ENCODE measurements around the gene LONRF2.
"Not testable (repeated sequence)": the region's sequence is repeated elsewhere in the genome, so short reads cannot be mapped to it uniquely, and the experiment has no call there.

LONRF2 gene

DNA sequence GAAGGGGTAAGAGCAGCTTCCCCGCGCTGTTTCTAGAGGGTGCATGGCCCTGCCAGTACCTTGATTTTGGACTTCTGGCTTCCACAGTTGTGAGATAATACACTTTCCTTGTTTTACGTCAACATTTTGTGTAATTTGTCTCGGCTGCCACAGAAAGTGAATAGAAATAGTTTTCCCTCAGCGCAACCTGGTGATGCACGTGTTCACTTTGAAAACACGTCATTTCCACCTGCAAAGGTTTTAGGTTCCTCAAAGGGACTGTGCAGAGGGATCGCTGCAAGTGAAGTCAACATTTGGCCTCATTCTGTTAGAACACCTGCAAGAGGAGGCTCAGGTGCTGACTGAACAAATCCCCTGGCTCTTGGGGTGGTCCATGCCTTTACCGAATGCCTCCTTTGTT, 71.7 kb downstream of the LONRF2 start:
- H3K27ac ChIP-seq (ENCODE audit: low read length): no peak overlapping the region
- no peaks in the 10 kb centered on the region for H3K36me3 ChIP-seq (ENCODE audit: control insufficient read depth in 1 of 2, insufficient read depth in 2 of 2, low read length in 2 of 2)
- no peaks in the 10 kb centered on the region for H3K27me3 ChIP-seq (ENCODE audit: low read depth, low read length)
- H3K9me3 ChIP-seq (ENCODE audit: control insufficient read depth in 1 of 2, low read length in 2 of 2): no peaks in the 10 kb centered on the region
- H3K4me3 ChIP-seq (ENCODE audit: low read depth in 1 of 2, low read length in 2 of 2): no peak overlapping the region
- H3K4me1 ChIP-seq (ENCODE audit: control insufficient read depth in 1 of 2, insufficient read depth in 2 of 2, low read length in 2 of 2): no peaks in the 10 kb centered on the region

DNA sequence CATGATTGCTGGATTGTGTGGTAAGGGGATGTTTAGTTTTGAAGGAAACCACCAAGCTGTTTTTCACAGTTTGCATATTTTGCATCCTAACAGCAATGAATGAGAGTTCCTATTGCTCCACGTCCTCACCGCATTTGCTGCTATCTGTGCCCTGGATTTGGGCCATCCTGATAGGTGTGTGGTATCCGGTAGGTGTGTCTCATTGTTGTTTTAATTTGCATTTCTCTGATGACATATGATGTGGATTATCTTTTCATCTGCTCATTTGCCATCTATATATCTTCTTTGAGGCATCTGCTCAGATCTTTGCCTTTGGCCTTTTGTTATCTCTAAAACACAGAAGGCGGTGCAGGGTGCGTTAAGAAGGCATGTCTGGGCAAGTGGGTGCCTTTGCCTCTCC, 73.3 kb downstream of the LONRF2 start:
- no peaks in the 10 kb centered on the region for H3K36me3 ChIP-seq (ENCODE audit: control insufficient read depth in 1 of 2, insufficient read depth in 2 of 2, low read length in 2 of 2)
- no peak overlapping the region for H3K4me3 ChIP-seq (ENCODE audit: low read depth in 1 of 2, low read length in 2 of 2)
- no peaks in the 10 kb centered on the region for H3K27me3 ChIP-seq (ENCODE audit: low read depth, low read length)
- H3K27ac ChIP-seq (ENCODE audit: low read length): no peak overlapping the region
- H3K4me1 ChIP-seq (ENCODE audit: control insufficient read depth in 1 of 2, insufficient read depth in 2 of 2, low read length in 2 of 2): no peaks in the 10 kb centered on the region
- no peaks in the 10 kb centered on the region for H3K9me3 ChIP-seq (ENCODE audit: control insufficient read depth in 1 of 2, low read length in 2 of 2)

- not testable (repeated sequence) for H3K4me1 ChIP-seq (ENCODE audit: control insufficient read depth in 1 of 2, insufficient read depth in 2 of 2, low read length in 2 of 2); H3K4me3 ChIP-seq (ENCODE audit: low read depth in 1 of 2, low read length in 2 of 2); H3K9me3 ChIP-seq (ENCODE audit: control insufficient read depth in 1 of 2, low read length in 2 of 2); H3K27ac ChIP-seq (ENCODE audit: low read length); H3K36me3 ChIP-seq (ENCODE audit: control insufficient read depth in 1 of 2, insufficient read depth in 2 of 2, low read length in 2 of 2); H3K27me3 ChIP-seq (ENCODE audit: low read depth, low read length)
Observed at GRCh38 chr2:100248556-100248955, 73.7 kb downstream of the LONRF2 start.

GRCh38 chr2:100248044-100248330, 74.3 kb downstream of the LONRF2 start:
- no peaks in the 10 kb centered on the region for H3K27me3 ChIP-seq (ENCODE audit: low read depth, low read length)
- no peaks in the 10 kb centered on the region for H3K9me3 ChIP-seq (ENCODE audit: control insufficient read depth in 1 of 2, low read length in 2 of 2)
- no peak overlapping the region for H3K4me3 ChIP-seq (ENCODE audit: low read depth in 1 of 2, low read length in 2 of 2)
- H3K36me3 ChIP-seq (ENCODE audit: control insufficient read depth in 1 of 2, insufficient read depth in 2 of 2, low read length in 2 of 2): no peaks in the 10 kb centered on the region
- H3K27ac ChIP-seq (ENCODE audit: low read length): no peak overlapping the region
- H3K4me1 ChIP-seq (ENCODE audit: control insufficient read depth in 1 of 2, insufficient read depth in 2 of 2, low read length in 2 of 2): no peaks in the 10 kb centered on the region

GRCh38 chr2:100247256-100248043, 74.9 kb downstream of the LONRF2 start:
- no peaks in the 10 kb centered on the region for H3K36me3 ChIP-seq (ENCODE audit: control insufficient read depth in 1 of 2, insufficient read depth in 2 of 2, low read length in 2 of 2)
- H3K4me3 ChIP-seq (ENCODE audit: low read depth in 1 of 2, low read length in 2 of 2): no peak overlapping the region
- H3K27me3 ChIP-seq (ENCODE audit: low read depth, low read length): no peaks in the 10 kb centered on the region
- H3K9me3 ChIP-seq (ENCODE audit: control insufficient read depth in 1 of 2, low read length in 2 of 2): no peaks in the 10 kb centered on the region
- no peaks in the 10 kb centered on the region for H3K4me1 ChIP-seq (ENCODE audit: control insufficient read depth in 1 of 2, insufficient read depth in 2 of 2, low read length in 2 of 2)
- H3K27ac ChIP-seq (ENCODE audit: low read length): no peak overlapping the region

DNA sequence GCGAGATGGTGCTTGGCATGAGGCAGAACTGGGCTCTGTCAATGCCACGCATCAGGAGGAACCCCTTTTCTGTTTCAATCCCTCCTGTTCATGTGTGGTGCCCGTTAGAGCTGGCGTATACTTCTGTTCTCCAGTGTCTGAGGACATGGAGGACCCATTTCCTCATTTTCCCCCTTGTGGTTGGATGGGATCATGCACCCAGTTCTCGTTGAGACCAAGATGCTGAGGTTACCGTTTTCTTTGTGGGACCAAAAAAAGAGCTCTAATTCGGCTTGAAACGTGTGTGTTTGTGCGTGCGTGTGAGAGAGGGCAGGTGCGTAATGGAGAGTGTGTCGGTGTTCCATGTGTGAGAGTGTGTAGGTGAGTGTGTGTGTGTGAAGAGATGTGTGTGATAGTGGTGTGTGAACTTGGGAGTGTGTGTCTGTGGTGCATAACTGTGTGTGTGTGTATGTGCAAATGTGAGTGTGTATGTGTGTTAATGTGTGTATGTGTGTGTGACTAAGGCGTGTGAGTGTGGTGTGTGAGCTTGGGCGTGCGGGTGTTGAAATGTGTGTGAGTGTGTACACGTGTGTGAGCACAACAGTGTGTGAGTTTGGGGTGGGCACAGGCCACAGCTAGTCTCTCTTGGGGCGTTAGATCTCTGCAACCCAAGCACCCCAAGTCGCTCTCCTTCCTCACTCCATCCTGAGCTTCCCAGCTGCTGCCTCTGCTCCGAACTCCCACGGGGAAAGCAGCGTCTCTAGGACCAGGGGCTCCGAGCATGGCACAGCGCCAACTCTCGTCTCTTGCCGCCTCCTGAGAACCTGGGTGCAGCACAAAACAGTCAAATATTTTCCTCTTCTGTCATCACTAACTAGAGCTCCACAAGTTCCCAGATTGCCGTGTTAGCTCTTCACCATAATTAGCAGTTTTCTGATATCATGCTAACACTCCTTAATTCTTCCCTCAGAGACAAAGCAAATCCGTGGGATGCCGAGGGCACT, 75.8 kb downstream of the LONRF2 start:
- Histone ChIP-seq H3K4me1 (ENCODE audit: control insufficient read depth in 1 of 2, insufficient read depth in 2 of 2, low read length in 2 of 2) (no peaks in the 10 kb centered on the region), H3K36me3 (ENCODE audit: control insufficient read depth in 1 of 2, insufficient read depth in 2 of 2, low read length in 2 of 2) (no peaks in the 10 kb centered on the region), H3K27me3 (ENCODE audit: low read depth, low read length) (no peaks in the 10 kb centered on the region), H3K27ac (ENCODE audit: low read length) (no peak overlapping the region), H3K9me3 (ENCODE audit: control insufficient read depth in 1 of 2, low read length in 2 of 2) (no peaks in the 10 kb centered on the region), H3K4me3 (ENCODE audit: low read depth in 1 of 2, low read length in 2 of 2) (no peak overlapping the region)

GRCh38 chr2:100245681-100246080, 76.6 kb downstream of the LONRF2 start:
- Histone ChIP-seq H3K9me3 (ENCODE audit: control insufficient read depth in 1 of 2, low read length in 2 of 2) (no peaks in the 10 kb centered on the region), H3K4me1 (ENCODE audit: control insufficient read depth in 1 of 2, insufficient read depth in 2 of 2, low read length in 2 of 2) (no peaks in the 10 kb centered on the region), H3K27ac (ENCODE audit: low read length) (no peak overlapping the region), H3K27me3 (ENCODE audit: low read depth, low read length) (no peaks in the 10 kb centered on the region), H3K36me3 (ENCODE audit: control insufficient read depth in 1 of 2, insufficient read depth in 2 of 2, low read length in 2 of 2) (no peaks in the 10 kb centered on the region), H3K4me3 (ENCODE audit: low read depth in 1 of 2, low read length in 2 of 2) (no peak overlapping the region)

- no peak overlapping the region for H3K4me3 ChIP-seq (ENCODE audit: low read depth in 1 of 2, low read length in 2 of 2)
- no peaks in the 10 kb centered on the region for H3K9me3 ChIP-seq (ENCODE audit: control insufficient read depth in 1 of 2, low read length in 2 of 2)
- no peaks in the 10 kb centered on the region for H3K27me3 ChIP-seq (ENCODE audit: low read depth, low read length)
- no peaks in the 10 kb centered on the region for H3K4me1 ChIP-seq (ENCODE audit: control insufficient read depth in 1 of 2, insufficient read depth in 2 of 2, low read length in 2 of 2)
- no peaks in the 10 kb centered on the region for H3K36me3 ChIP-seq (ENCODE audit: control insufficient read depth in 1 of 2, insufficient read depth in 2 of 2, low read length in 2 of 2)
- H3K27ac ChIP-seq (ENCODE audit: low read length): no peak overlapping the region
Observed at GRCh38 chr2:100244881-100245605, 77.3 kb downstream of the LONRF2 start.

DNA sequence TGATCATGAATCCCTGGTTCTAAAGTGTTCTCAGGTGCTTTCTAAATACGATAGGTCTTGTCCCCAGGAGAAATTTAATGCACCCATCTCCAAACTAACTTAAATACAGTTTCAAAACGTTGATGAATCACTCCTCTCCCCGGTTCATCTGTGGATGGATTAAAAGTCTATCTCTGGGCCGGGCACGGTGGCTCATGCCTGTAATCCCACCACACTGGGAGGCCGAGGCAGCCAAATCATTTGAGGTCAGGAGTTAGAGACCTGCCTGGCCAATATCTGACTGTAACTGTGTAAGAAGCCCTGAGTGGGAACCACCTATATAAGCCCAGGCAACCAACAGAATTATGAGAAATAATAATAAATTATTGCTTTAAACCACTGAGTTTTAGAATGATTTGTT, 78.7 kb downstream of the LONRF2 start:
- Histone ChIP-seq H3K36me3 (ENCODE audit: control insufficient read depth in 1 of 2, insufficient read depth in 2 of 2, low read length in 2 of 2) (no peaks in the 10 kb centered on the region), H3K27me3 (ENCODE audit: low read depth, low read length) (no peaks in the 10 kb centered on the region), H3K9me3 (ENCODE audit: control insufficient read depth in 1 of 2, low read length in 2 of 2) (no peaks in the 10 kb centered on the region), H3K4me1 (ENCODE audit: control insufficient read depth in 1 of 2, insufficient read depth in 2 of 2, low read length in 2 of 2) (no peaks in the 10 kb centered on the region), H3K27ac (ENCODE audit: low read length) (no peak overlapping the region), H3K4me3 (ENCODE audit: low read depth in 1 of 2, low read length in 2 of 2) (no peak overlapping the region)

DNA sequence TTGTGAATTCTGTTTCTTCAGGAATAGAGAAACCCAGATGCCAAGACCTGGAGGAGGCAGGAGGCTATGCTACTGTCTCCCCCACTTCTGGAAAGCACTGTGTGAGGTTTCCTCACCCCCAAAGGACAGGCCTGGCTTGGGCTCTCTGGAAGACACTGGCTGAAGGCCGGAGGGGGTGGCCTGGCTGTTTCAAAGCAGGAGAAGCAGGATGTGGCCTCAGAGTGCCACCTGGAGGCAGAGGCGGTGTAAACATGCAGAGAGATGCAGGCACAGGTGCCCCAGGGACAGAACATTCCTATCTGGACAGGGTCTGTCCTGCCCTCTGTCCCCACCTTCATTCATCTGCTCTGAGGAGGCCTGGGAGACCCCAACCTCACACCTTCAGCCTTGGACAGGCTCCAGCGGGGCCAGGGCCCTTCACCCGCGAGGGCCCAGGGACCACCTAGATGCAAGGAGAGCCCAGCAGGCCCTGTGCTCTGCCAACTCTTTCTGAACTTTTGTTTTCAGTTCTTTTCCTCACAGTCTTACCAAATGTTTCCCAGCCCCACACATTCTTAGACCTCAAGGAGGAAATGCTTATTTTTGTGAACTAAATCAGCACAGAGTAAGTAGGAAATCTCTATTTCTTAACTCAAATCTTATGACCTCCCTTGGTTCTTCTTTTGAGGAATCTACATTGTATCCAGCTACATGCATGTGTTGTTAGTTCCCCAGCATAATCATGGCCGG, 79.2 kb downstream of the LONRF2 start:
- Histone ChIP-seq H3K4me3 (ENCODE audit: low read depth in 1 of 2, low read length in 2 of 2) (no peak overlapping the region), H3K27ac (ENCODE audit: low read length) (no peak overlapping the region), H3K36me3 (ENCODE audit: control insufficient read depth in 1 of 2, insufficient read depth in 2 of 2, low read length in 2 of 2) (no peaks in the 10 kb centered on the region), H3K27me3 (ENCODE audit: low read depth, low read length) (no peaks in the 10 kb centered on the region), H3K9me3 (ENCODE audit: control insufficient read depth in 1 of 2, low read length in 2 of 2) (no peaks in the 10 kb centered on the region), H3K4me1 (ENCODE audit: control insufficient read depth in 1 of 2, insufficient read depth in 2 of 2, low read length in 2 of 2) (no peaks in the 10 kb centered on the region)

DNA sequence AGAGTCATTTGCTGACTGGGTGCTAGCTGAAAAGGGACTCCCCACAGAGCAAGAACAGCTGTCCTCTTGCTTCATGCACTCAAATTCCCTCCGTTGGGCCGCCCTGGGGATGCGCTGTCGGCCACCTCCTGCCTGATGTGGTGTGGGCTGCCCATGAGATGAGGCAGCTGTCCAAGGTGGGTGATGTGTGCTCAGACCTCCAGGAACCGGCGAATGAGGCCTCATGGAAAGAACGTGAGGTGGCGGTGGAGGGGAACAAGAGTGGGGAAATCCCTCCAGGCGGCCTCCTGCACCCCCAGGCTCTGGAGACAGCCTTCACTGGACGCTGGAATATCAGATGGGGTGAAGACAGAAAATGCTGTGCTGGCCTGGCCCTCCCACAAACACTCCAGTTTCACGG, 79.8 kb downstream of the LONRF2 start:
- no peak overlapping the region for H3K4me3 ChIP-seq (ENCODE audit: low read depth in 1 of 2, low read length in 2 of 2)
- no peaks in the 10 kb centered on the region for H3K9me3 ChIP-seq (ENCODE audit: control insufficient read depth in 1 of 2, low read length in 2 of 2)
- no peaks in the 10 kb centered on the region for H3K36me3 ChIP-seq (ENCODE audit: control insufficient read depth in 1 of 2, insufficient read depth in 2 of 2, low read length in 2 of 2)
- H3K4me1 ChIP-seq (ENCODE audit: control insufficient read depth in 1 of 2, insufficient read depth in 2 of 2, low read length in 2 of 2): no peaks in the 10 kb centered on the region
- H3K27ac ChIP-seq (ENCODE audit: low read length): no peak overlapping the region
- no peaks in the 10 kb centered on the region for H3K27me3 ChIP-seq (ENCODE audit: low read depth, low read length)

Measured in muscle layer of duodenum (tissue), 2 donors.